GM18517 (cell line): ENCODE results near the gene INSIG1.

Source experiments
- ATAC-seq: cut with Tn5 transposase; IDR thresholded peaks from one replicate; pipeline ENCODE4 v1.9.1; 2021; ENCODE audit warnings: mild to moderate bottlenecking, moderate library complexity; ENCODE audit not compliant: unreplicated experiment

The INSIG1 gene

DNA sequence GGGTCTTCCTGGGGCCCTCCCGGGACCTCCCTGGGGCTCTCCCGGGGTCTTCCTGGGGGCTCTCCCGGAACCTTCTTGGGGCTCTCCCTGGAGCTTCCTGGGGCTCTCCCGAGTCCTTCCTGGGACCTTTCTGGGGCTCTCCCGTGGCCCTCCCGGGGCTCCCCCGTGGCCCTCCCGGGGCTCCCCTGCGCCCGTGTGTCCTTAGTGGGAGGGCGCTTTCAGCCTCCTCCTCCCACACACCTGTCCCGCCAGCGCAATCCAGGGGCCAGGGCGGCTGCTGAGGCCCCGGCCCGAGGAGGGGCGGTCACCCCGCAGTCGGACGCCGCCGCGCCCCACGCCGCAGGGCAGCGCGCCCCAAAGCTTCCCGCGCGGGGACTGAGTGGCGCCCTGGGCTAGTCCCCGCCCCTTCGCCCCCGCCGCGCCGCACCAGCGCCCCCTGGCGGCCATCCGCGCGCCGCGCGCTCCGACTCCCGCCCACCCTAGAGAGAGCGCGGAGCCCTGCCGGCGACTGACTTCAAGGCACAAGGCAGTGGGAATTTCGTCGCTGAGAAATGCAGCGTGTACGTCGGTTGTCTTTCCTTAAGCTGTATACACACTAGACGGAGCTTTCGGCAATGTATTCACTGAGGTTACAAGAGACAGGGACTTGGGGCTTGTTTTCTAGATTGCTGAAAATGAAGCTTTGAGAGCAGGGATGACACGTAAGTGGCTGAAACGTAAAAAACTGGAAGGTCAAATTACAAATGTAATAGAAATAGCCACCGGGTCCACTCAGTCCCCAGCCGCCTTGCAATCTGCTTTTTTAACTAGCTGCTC is 47.1 kb downstream of the INSIG1 start:
- ATAC-seq: peak; percentile 94

- ATAC-seq: no peak
Measured at GRCh38 chr7:155345490-155345889, 47.8 kb downstream of the INSIG1 start.

DNA sequence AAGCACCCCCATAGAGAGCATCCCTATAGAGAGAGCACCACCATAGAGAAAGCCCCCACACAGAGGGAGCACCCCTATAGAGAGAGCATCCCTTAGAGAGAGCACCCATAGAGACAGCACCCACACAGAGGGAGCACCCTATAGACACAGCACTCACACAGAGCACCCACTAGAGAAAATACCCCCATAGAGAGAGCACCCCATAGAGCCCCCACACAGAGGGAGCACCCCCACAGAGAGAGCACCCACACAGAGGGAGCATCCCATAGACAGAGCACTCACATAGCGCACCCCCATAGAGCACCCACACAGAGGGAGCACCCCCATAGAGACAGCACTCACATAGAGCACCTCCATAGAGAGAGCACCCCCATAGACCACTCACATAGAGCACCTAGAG is 48.6 kb downstream of the INSIG1 start:
- no peak for ATAC-seq

DNA sequence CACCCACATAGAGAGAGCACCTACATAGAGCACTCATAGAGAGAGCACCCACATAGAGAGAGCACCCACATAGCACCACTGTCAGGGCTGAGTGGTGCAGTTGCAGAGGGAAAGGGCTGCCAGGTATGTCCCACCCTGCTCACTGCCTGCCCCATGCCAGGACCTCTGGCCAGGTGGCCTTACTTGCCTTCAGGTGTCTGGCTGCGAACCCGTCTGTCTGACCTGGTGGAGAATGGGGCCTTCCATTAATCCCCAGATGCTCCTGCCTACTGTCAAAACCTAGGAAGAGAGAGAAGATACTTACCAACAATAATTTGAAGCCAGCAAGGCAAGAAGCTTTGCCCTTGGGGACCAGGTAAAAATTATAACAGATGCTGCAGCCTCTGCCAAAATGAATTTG is 51.1 kb downstream of the INSIG1 start:
- ATAC-seq: no peak

GRCh38 chr7:155349601-155350331 is 52.1 kb downstream of the INSIG1 start:
- no peak for ATAC-seq

DNA sequence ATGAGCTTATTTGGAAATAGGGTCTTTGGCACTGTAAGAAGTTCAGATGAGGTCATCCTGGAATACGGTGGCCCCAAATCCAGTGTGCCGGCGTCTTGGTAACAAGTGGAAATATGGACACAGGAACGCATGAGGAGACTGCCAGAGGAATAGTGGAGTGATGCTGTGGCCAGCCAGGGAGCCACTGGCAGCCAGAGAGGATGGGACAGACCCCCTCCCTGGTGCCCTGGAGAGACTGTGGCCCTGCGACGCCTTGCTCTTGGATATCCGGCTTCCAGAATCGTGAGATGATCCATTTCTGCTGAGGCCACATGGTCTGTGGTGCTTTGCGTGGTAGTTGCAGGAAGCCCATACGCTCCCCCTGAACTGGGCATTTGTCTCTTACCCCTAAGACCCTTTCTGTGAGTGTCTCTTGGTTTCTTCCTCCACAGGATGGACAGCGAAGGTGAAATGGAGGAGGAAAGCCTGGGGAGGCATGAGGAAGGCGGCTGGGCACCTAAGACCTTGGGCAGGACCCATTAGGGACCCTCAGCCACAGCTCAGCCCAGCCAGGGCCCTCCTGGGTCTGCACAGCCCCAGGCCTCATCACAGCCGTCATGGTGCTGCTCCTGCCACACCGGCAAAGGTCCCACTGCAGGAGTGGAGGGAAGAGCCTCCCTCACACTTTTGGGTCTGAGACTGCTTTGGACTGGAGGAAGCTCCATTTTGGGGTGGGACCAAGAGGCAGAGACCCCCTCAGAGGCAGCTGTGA is 53.6 kb downstream of the INSIG1 start:
- no peak for ATAC-seq

DNA sequence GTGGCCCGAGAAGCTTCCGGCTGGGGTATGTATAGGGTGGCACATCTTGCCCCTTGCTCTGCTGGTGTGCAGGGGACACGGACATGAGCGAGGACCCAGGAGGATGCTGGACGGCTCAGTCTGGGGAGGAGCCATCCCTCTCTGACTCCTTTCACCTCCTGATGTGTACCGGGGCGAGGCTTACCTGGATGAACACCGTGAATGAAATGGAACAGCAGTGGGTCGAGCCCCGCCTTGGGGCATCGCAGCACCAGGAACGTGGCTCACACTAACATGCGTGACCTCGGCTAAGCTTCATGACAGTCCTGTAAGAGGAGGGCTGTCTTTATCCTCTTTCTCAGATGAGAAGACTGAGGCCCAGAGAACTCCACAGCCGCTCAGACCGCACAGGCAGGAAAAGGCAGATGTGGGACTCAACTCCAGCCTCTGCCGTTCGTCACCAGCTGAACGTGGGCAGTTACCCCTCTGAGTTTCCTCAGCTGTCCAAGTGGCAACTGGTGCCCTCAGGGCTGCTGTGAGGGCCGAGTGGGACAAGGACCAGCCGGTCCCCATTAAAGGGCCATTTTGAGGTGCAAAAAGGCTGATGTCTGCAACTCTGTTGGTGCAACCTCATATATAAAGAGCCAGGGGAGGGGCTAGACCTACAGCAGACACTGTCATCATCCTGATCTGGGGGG is 54.5 kb downstream of the INSIG1 start:
- ATAC-seq: no peak

DNA sequence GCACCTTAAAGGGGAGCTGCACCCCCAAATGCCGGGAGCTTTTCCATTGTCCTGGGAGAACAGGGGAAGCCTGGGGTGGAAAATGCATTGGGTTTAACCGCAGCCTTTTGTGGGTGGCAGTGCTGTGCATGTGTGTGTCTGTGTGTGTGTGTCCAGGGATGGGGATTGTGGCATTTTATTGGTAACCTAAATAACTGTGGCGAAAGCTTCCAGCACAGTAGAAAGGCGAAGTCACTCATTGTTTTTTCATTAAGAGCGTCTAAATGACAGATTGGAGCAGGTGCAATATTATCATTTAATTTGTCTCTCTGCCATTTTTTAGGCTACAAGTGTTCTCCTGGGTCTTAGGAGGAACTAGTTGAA is 55.1 kb downstream of the INSIG1 start:
- ATAC-seq: no peak

- ATAC-seq: no peak
Measured at GRCh38 chr7:155353256-155353897, 55.7 kb downstream of the INSIG1 start.

GRCh38 chr7:155354371-155355048 is 56.8 kb downstream of the INSIG1 start:
- no peak for ATAC-seq

DNA sequence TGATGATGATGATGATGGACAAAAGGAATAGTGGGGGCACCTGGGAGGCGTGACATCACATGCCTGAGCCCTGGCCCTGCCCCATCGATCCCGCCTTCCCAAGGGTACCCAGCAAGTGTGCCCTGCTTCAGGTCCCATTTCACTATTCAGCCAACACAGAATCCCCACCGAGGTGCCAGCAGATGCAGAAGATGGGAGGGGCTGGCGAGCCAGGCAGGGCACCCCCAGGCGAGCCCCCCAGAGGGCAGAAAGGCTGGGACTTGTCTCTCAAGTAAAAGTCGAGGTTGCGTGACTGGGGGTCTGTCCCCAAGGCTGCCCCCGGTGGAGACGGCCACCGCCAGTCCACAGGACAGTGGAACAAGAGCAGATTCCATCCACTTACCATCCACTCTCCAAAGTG is 57.5 kb downstream of the INSIG1 start:
- ATAC-seq: no peak

GRCh38 chr7:155355745-155356144 is 58.1 kb downstream of the INSIG1 start:
- ATAC-seq: no peak

GRCh38 chr7:155356323-155357105 is 58.8 kb downstream of the INSIG1 start:
- ATAC-seq: no peak

DNA sequence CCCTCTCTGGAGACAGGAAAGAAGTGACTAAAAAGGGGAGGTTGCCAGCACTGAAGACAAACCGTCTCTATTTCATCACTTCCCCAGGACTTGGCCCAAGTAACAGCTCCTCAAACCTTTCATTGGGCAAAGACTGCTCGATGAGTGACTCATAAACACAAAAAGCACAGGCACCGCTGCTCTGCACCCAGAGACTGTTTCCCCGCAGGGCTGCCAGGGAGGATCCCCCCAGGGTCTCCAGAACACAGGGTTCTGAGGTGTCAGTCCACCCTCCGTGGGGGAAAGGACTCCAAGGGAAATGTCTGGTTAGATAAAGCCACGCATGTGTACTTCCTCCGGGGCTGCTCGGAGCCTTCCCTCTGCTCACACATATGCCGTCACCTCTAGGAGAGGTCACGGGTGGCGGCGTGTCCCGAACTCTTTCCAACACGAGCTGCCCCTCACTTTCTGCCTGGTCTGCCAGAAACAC is 59.9 kb downstream of the INSIG1 start:
- no peak for ATAC-seq

GRCh38 chr7:155358066-155358947 is 60.6 kb downstream of the INSIG1 start:
- ATAC-seq: no peak

DNA sequence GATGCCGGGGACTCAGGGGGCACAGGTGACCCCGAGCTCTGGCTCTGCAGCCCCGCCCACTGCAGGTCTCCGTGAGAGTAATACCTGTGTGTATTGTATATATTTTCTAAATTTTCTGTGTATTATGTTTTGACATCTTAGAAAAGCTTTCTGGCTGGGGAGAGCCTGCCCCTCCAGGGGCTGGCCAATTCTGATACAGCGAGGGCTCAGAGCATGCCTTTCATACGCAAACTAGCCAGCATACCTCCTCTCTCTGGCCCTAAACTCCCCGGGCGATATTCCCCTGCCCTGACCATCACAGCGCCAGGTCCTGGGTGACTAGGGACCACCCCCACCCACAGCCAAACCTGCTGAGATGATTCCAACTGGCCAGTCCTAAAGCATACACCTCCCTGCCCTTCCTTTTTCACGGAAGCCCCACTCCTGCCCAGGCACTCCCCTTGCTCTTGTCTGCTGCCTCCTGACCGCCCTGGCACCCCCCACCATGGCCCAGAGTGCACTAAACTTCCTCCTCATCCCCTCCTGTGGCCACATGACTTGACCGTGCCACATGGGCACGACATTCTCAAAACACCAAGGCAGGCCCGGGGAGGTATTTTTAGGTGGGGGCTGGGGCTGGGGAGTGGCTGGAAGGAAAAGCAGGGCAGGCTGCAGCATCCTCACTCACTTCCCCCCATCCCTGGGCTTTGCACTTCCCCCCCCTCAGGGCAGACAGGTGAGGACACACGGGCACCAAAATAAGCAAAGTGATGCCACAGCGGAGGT is 61.5 kb downstream of the INSIG1 start:
- ATAC-seq: no peak
